Trophoblast cell (in vitro differentiated cells and primary cell): ENCODE data around the gene ARHGAP26.

Experiments used
- DNase-seq, 2 donors: peaks; one replicate each; pipeline ENCODE4 v3.0.0-alpha.2; 2016
- H2AFZ ChIP-seq: 2 replicates; pipeline ENCODE4 v1.6.1; 2013; ENCODE audit warnings: low read length, moderate library complexity, mild to moderate bottlenecking; ENCODE audit not compliant: insufficient read depth, poor library complexity
- H2AK5ac ChIP-seq: 2 replicates; pipeline ENCODE4 v1.6.1; 2013; ENCODE audit warnings: mild to moderate bottlenecking, low read length
- H2BK120ac ChIP-seq: 2 replicates; pipeline ENCODE4 v1.6.1; 2013; ENCODE audit warnings: low read length, mild to moderate bottlenecking, moderate library complexity; ENCODE audit not compliant: insufficient read depth, poor library complexity
- H2BK12ac ChIP-seq: 2 replicates; pipeline ENCODE4 v1.6.1; 2013; ENCODE audit warnings: mild to moderate bottlenecking, low read length, moderate library complexity
- H2BK5ac ChIP-seq: 2 replicates; pipeline ENCODE4 v1.6.1; 2013; ENCODE audit warnings: low read length, low read depth, moderate library complexity, mild to moderate bottlenecking; ENCODE audit not compliant: poor library complexity
- H3K14ac ChIP-seq: 2 replicates; pipeline ENCODE4 v1.6.1; 2013; ENCODE audit warnings: mild to moderate bottlenecking, low read length
- H3K18ac ChIP-seq: 2 replicates; pipeline ENCODE4 v1.6.1; 2013; ENCODE audit warnings: mild to moderate bottlenecking, low read length
- H3K23ac ChIP-seq: 2 replicates; pipeline ENCODE4 v1.6.1; 2013; ENCODE audit warnings: low read length
- H3K27ac ChIP-seq: 2 replicates; pipeline ENCODE4 v1.5.1; 2013; ENCODE audit warnings: low read depth, mild to moderate bottlenecking, inconsistent platforms, low read length, moderate library complexity
- H3K27me3 ChIP-seq: 2 replicates; pipeline ENCODE4 v1.6.1; 2013; ENCODE audit warnings: inconsistent platforms, mild to moderate bottlenecking, low read length, moderate library complexity; ENCODE audit not compliant: insufficient read depth
- H3K36me3 ChIP-seq, 2 experiments: 1 replicate in 1 of 2; 2 replicates in 1 of 2; pipeline ENCODE4 v1.6.1; 2013; ENCODE audit warnings: low read length in 2 of 2, mild to moderate bottlenecking in 2 of 2, moderate library complexity in 1 of 2; ENCODE audit not compliant: insufficient read depth in 2 of 2, control insufficient read depth in 1 of 2
- H3K4ac ChIP-seq: 2 replicates; pipeline ENCODE4 v1.6.1; 2013; ENCODE audit warnings: low read depth, mild to moderate bottlenecking, low read length, moderate library complexity
- H3K4me1 ChIP-seq, 2 experiments: 1 replicate in 1 of 2; 2 replicates in 1 of 2; pipeline ENCODE4 v1.6.1; 2013; ENCODE audit warnings: low read length in 2 of 2, mild to moderate bottlenecking in 2 of 2, moderate library complexity in 1 of 2; ENCODE audit not compliant: insufficient read depth in 2 of 2, control insufficient read depth in 1 of 2
- H3K4me2 ChIP-seq: 2 replicates; pipeline ENCODE4 v1.6.1; 2013; ENCODE audit warnings: inconsistent platforms, mild to moderate bottlenecking, low read length, moderate library complexity
- H3K4me3 ChIP-seq: 2 replicates; pipeline ENCODE4 v1.5.1; 2013; ENCODE audit warnings: mild to moderate bottlenecking, low read depth, low read length, inconsistent platforms
- H3K79me1 ChIP-seq: one replicate; pipeline ENCODE4 v1.6.1; 2013; ENCODE audit warnings: low read length
- H3K79me2 ChIP-seq: 2 replicates; pipeline ENCODE4 v1.6.1; 2013; ENCODE audit warnings: low read length, mild to moderate bottlenecking; ENCODE audit not compliant: control insufficient read depth, insufficient read depth, poor library complexity
- H3K9ac ChIP-seq: 2 replicates; pipeline ENCODE4 v1.6.1; 2013; ENCODE audit warnings: mild to moderate bottlenecking, low read length
- H3K9me3 ChIP-seq: 2 replicates; pipeline ENCODE4 v1.6.1; 2013; ENCODE audit warnings: low read depth, mild to moderate bottlenecking, control low read depth, inconsistent platforms, low read length; ENCODE audit not compliant: insufficient read depth
- H4K12ac ChIP-seq: 2 replicates; pipeline ENCODE4 v1.6.1; 2013; ENCODE audit warnings: low read depth, mild to moderate bottlenecking, low read length, moderate library complexity
- H4K8ac ChIP-seq: 2 replicates; pipeline ENCODE4 v1.6.1; 2013; ENCODE audit warnings: low read depth, mild to moderate bottlenecking, low read length, moderate library complexity
- H4K91ac ChIP-seq: one replicate; pipeline ENCODE4 v1.6.1; 2013; ENCODE audit warnings: low read depth, mild to moderate bottlenecking, low read length, moderate library complexity
- WGBS: extraction: QIAGEN DNeasy Blood & Tissue Kit; methylation state at CpG from one replicate; pipeline ENCODE4 v1.1.7; 2013; ENCODE audit warnings: missing lambda C conversion rate; ENCODE audit not compliant: insufficient read length, insufficient coverage; ENCODE audit errors: extremely low coverage; 5-methylcytosine and 5-hydroxymethylcytosine counted together

ARHGAP26 gene

DNA sequence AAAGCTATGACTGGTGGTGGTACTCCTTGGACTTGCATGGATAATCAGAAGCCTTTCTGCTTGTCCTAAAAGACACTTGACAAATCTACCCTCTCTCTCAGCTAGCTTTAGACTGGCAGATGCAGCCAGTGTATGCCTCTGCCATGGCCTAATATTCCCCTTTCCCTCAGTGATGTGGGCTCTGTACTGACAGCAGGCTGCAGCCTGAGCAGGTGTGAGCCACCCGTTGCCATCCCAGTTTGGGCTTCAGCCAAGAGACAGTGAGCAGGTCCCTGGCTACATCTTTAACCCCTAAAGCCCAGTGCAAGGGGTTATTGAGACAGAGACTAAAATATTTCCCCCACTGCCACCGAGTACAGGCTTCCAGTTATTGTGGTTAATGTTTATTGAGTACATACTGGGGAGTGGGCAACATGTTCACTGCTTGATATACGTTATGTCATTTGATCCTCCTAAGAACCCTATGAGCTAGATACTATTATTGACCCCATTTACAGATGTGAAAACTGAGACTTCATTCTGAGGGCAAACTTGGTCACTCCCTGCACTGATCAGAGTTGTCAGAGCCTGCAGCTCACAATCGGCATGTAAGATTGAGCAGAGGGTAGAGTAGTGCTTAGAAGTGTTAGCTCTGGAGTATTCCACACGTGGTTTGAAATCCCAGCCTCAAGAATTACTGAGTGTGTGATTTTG is 254.2 kb downstream of the ARHGAP26 start:
- H3K79me2 ChIP-seq: no peaks in the 10 kb centered on the region
- no peak overlapping the region for H2AK5ac ChIP-seq
- H3K4me3 ChIP-seq: no peak overlapping the region
- H3K27ac ChIP-seq: no peak overlapping the region
- H4K91ac ChIP-seq: no peak overlapping the region
- no peak overlapping the region for H2AFZ ChIP-seq
- no peaks in the 10 kb centered on the region for H3K4me1 ChIP-seq
- H2BK12ac ChIP-seq: no peak overlapping the region
- no peaks in the 10 kb centered on the region for H3K9me3 ChIP-seq
- H4K12ac ChIP-seq: no peak overlapping the region
- no peak overlapping the region for H3K4ac ChIP-seq
- H3K79me1 ChIP-seq: no peaks in the 10 kb centered on the region
- no peaks in the 10 kb centered on the region for H3K36me3 ChIP-seq
- no peak overlapping the region for H3K18ac ChIP-seq
- no CpG with 5 or more reads among the region's 5 CpGs for WGBS
- no peak overlapping the region for H3K23ac ChIP-seq
- H3K14ac ChIP-seq: no peak overlapping the region
- H4K8ac ChIP-seq: no peak overlapping the region
- H3K4me2 ChIP-seq: no peak overlapping the region
- no peak overlapping the region for H2BK5ac ChIP-seq
- DNase-seq: no peak
- H3K27me3 ChIP-seq: no peaks in the 10 kb centered on the region
- no peak overlapping the region for H3K9ac ChIP-seq
- no peak overlapping the region for H2BK120ac ChIP-seq

DNA sequence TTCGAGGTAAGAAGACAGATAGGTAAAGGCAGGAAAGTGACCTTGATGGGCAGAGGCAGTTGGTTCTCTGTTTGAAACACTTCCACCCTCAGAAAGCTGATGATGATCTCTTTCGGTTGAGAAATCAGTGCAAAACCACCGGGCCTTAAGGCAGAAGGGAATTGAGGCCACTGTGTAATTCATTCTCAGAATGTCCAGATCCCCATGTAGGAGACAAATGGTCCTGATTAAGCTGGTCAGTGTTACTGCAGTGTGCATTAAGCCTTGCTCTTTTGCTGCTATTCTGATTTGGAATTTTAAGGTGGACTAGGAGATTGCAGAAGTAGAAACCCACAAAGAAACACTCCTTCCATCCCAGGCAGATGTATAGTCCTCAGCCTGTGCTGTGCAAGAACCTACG is 255.2 kb downstream of the ARHGAP26 start:
- Histone ChIP-seq H3K4me1 (no peaks in the 10 kb centered on the region), H4K91ac (no peak overlapping the region), H3K27ac (no peak overlapping the region), H3K4me3 (no peak overlapping the region), H3K9me3 (no peaks in the 10 kb centered on the region), H3K27me3 (no peaks in the 10 kb centered on the region), H2BK5ac (no peak overlapping the region), H2AFZ (no peak overlapping the region), H2BK12ac (no peak overlapping the region), H3K79me2 (no peaks in the 10 kb centered on the region), H3K9ac (no peak overlapping the region), H3K79me1 (no peaks in the 10 kb centered on the region), H2BK120ac (no peak overlapping the region), H3K4me2 (no peak overlapping the region), H3K4ac (no peak overlapping the region), H3K36me3 (no peaks in the 10 kb centered on the region), H3K18ac (no peak overlapping the region), H3K14ac (no peak overlapping the region), H2AK5ac (no peak overlapping the region), H4K12ac (no peak overlapping the region), H3K23ac (no peak overlapping the region), H4K8ac (no peak overlapping the region)
- WGBS: no CpG with 5 or more reads among the region's 4 CpGs
- no peak for DNase-seq

DNA sequence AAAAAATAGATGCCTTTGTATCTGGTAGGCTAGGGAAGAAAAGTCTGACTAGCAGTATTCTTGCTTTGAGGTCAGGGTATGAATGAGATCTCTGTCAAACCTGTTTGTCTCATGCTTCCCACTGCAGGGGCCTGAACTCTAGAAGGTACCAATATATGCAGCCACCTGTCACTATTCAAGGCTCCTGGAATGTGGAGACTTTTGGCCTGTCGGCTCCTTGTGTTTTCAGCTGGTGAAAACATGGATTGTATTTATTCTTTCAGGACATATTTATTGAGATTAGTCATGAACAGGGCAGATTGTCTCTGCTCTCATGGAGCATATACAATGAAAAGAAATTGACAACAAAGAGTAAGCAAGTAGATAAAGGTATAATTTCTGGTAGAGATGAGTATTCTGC is 255.8 kb downstream of the ARHGAP26 start:
- Histone ChIP-seq H3K27me3 (no peaks in the 10 kb centered on the region), H2BK12ac (no peak overlapping the region), H4K91ac (no peak overlapping the region), H3K79me1 (no peaks in the 10 kb centered on the region), H3K4ac (no peak overlapping the region), H2BK5ac (no peak overlapping the region), H2BK120ac (no peak overlapping the region), H3K9me3 (no peaks in the 10 kb centered on the region), H3K18ac (no peak overlapping the region), H3K9ac (no peak overlapping the region), H3K36me3 (no peaks in the 10 kb centered on the region), H3K27ac (no peak overlapping the region), H3K14ac (no peak overlapping the region), H3K23ac (no peak overlapping the region), H3K4me1 (no peaks in the 10 kb centered on the region), H3K79me2 (no peaks in the 10 kb centered on the region), H3K4me3 (no peak overlapping the region), H2AK5ac (no peak overlapping the region), H4K8ac (no peak overlapping the region), H2AFZ (no peak overlapping the region), H4K12ac (no peak overlapping the region), H3K4me2 (no peak overlapping the region)
- peak; percentile 19 to 41 for DNase-seq
- WGBS: no CpG with 5 or more reads among the region's 1 CpG

DNA sequence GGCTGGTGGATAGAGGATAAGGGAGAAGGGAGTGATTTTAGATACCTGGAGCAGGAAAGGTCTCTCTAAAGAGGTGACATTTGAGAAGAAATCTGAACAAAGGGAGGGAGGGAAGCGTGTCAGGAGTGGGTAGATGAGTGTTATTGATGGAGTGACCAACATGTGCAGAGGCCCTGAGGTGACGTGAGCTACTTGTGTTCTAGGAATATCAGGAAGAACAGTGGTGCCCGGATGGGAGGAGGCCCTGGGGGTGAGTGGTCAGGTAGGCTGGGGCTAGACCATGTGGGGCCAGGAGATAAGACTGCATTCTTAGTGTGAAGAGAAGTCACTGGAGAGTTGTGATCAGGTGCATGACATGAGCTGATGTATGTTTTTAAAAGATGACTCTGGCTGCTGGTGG is 256.2 kb downstream of the ARHGAP26 start:
- Histone ChIP-seq H3K27ac (no peak overlapping the region), H3K79me2 (no peaks in the 10 kb centered on the region), H3K9me3 (no peaks in the 10 kb centered on the region), H3K9ac (no peak overlapping the region), H2BK5ac (no peak overlapping the region), H2AFZ (no peak overlapping the region), H3K4me1 (no peaks in the 10 kb centered on the region), H4K91ac (no peak overlapping the region), H3K14ac (no peak overlapping the region), H3K79me1 (no peaks in the 10 kb centered on the region), H3K4me2 (no peak overlapping the region), H2BK120ac (no peak overlapping the region), H2BK12ac (no peak overlapping the region), H4K12ac (no peak overlapping the region), H3K4me3 (no peak overlapping the region), H4K8ac (no peak overlapping the region), H3K36me3 (no peaks in the 10 kb centered on the region), H3K23ac (no peak overlapping the region), H3K4ac (no peak overlapping the region), H2AK5ac (no peak overlapping the region), H3K18ac (no peak overlapping the region), H3K27me3 (no peaks in the 10 kb centered on the region)
- peak; percentile 61 to 67 for DNase-seq
- no CpG with 5 or more reads among the region's 3 CpGs for WGBS
